Measurements from ENCODE around the gene HTR1A. TPM values are rescaled to one million over a fixed set of nuclear protein-coding genes. Genes with fewer than 3 reads are reported as not detected.
A peak's percentile ranks its signal among the peaks of the same experiment; 100 is the strongest.

The HTR1A gene
- total RNA-seq (not detected), polyA plus RNA-seq (not detected)
- long read RNA-seq, donor 1: 0 reads
- long read RNA-seq, donor 2: 0 reads
- long read RNA-seq, donor 3: 0 reads
- long read RNA-seq, donor 4: 0 reads
- long read RNA-seq, donor 5: 0 reads
- long read RNA-seq, donor 6: 0 reads
- long read RNA-seq, donor 7: 0 reads
- long read RNA-seq, donor 8: 0 reads
- long read RNA-seq, donor 9: 0 reads
- long read RNA-seq, donor 10: 0 reads

- Histone ChIP-seq H3K36me3 (ENCODE audit: control insufficient read depth in 2 of 2, insufficient read depth in 2 of 2, low read length in 1 of 2) (no peaks in the 10 kb centered on the region), H3K27ac (ENCODE audit: low read depth in 1 of 2, low read length in 1 of 2) (no peak within 1 kb of the TSS), H3K4me1 (ENCODE audit: control insufficient read depth in 2 of 2, insufficient read depth in 2 of 2, low read length in 2 of 2) (no peaks in the 10 kb centered on the region), H3K4me3 (ENCODE audit: low read length in 2 of 2) (no peak within 1 kb of the TSS), H3K9me3 (ENCODE audit: control insufficient read depth in 2 of 2, insufficient read depth in 1 of 2, low read length in 1 of 2) (peaks cover 7 to 12% of the 10 kb centered on the region in 2 donors), H3K27me3 (ENCODE audit: control insufficient read depth in 2 of 2, insufficient read depth in 1 of 2, low read length in 1 of 2) (peaks cover 0 to 39% of the 10 kb centered on the region in 2 donors)
- no peak for DNase-seq (ENCODE audit: low read depth in 6 of 9, low spot score in 9 of 9)
- 10% methylated on average over 9 of the region's 9 CpGs for WGBS
These were observed at the start of gene HTR1A for GRCh38 chr5:63962279-63962678. Gene HTR1A, minus strand, starts transcription at chr5:63962445. Its CDS starts 726 bp downstream, at chr5:63961719.

GRCh38 chr5:64003966-64004365, 41.7 kb upstream of the HTR1A start:
- DNase-seq (ENCODE audit: low read depth in 6 of 9, low spot score in 9 of 9): no peak
- no peaks in the 10 kb centered on the region for H3K36me3 ChIP-seq (ENCODE audit: control insufficient read depth in 2 of 2, insufficient read depth in 2 of 2, low read length in 1 of 2)
- 78% methylated on average over 3 of the region's 3 CpGs for WGBS
- no peaks in the 10 kb centered on the region for H3K4me1 ChIP-seq (ENCODE audit: control insufficient read depth in 2 of 2, insufficient read depth in 2 of 2, low read length in 2 of 2)
- no peaks in the 10 kb centered on the region for H3K9me3 ChIP-seq (ENCODE audit: control insufficient read depth in 2 of 2, insufficient read depth in 1 of 2, low read length in 1 of 2)
- no peak overlapping the region for H3K27ac ChIP-seq (ENCODE audit: low read depth in 1 of 2, low read length in 1 of 2)
- H3K4me3 ChIP-seq (ENCODE audit: low read length in 2 of 2): no peak overlapping the region
- no peaks in the 10 kb centered on the region for H3K27me3 ChIP-seq (ENCODE audit: control insufficient read depth in 2 of 2, insufficient read depth in 1 of 2, low read length in 1 of 2)

- no peak overlapping the region for H3K27ac ChIP-seq (ENCODE audit: low read depth in 1 of 2, low read length in 1 of 2)
- no peak for DNase-seq (ENCODE audit: low read depth in 6 of 9, low spot score in 9 of 9)
- H3K36me3 ChIP-seq (ENCODE audit: control insufficient read depth in 2 of 2, insufficient read depth in 2 of 2, low read length in 1 of 2): no peaks in the 10 kb centered on the region
- H3K4me1 ChIP-seq (ENCODE audit: control insufficient read depth in 2 of 2, insufficient read depth in 2 of 2, low read length in 2 of 2): no peaks in the 10 kb centered on the region
- H3K4me3 ChIP-seq (ENCODE audit: low read length in 2 of 2): no peak overlapping the region
- no peaks in the 10 kb centered on the region for H3K27me3 ChIP-seq (ENCODE audit: control insufficient read depth in 2 of 2, insufficient read depth in 1 of 2, low read length in 1 of 2)
- no peaks in the 10 kb centered on the region for H3K9me3 ChIP-seq (ENCODE audit: control insufficient read depth in 2 of 2, insufficient read depth in 1 of 2, low read length in 1 of 2)
These were observed 37.9 kb upstream of the HTR1A start for GRCh38 chr5:64000096-64000495.

GRCh38 chr5:63987053-63987452, 24.8 kb upstream of the HTR1A start:
- Histone ChIP-seq H3K4me1 (ENCODE audit: control insufficient read depth in 2 of 2, insufficient read depth in 2 of 2, low read length in 2 of 2) (no peaks in the 10 kb centered on the region), H3K27me3 (ENCODE audit: control insufficient read depth in 2 of 2, insufficient read depth in 1 of 2, low read length in 1 of 2) (no peaks in the 10 kb centered on the region), H3K27ac (ENCODE audit: low read depth in 1 of 2, low read length in 1 of 2) (no peak overlapping the region), H3K9me3 (ENCODE audit: control insufficient read depth in 2 of 2, insufficient read depth in 1 of 2, low read length in 1 of 2) (no peaks in the 10 kb centered on the region), H3K36me3 (ENCODE audit: control insufficient read depth in 2 of 2, insufficient read depth in 2 of 2, low read length in 1 of 2) (no peaks in the 10 kb centered on the region), H3K4me3 (ENCODE audit: low read length in 2 of 2) (no peak overlapping the region)
- DNase-seq (ENCODE audit: low read depth in 6 of 9, low spot score in 9 of 9): no peak

- Histone ChIP-seq H3K4me1 (ENCODE audit: control insufficient read depth in 2 of 2, insufficient read depth in 2 of 2, low read length in 2 of 2) (no peaks in the 10 kb centered on the region), H3K9me3 (ENCODE audit: control insufficient read depth in 2 of 2, insufficient read depth in 1 of 2, low read length in 1 of 2) (no peaks in the 10 kb centered on the region), H3K27ac (ENCODE audit: low read depth in 1 of 2, low read length in 1 of 2) (no peak overlapping the region), H3K4me3 (ENCODE audit: low read length in 2 of 2) (no peak overlapping the region), H3K27me3 (ENCODE audit: control insufficient read depth in 2 of 2, insufficient read depth in 1 of 2, low read length in 1 of 2) (no peaks in the 10 kb centered on the region), H3K36me3 (ENCODE audit: control insufficient read depth in 2 of 2, insufficient read depth in 2 of 2, low read length in 1 of 2) (no peaks in the 10 kb centered on the region)
- DNase-seq (ENCODE audit: low read depth in 6 of 9, low spot score in 9 of 9): no peak
- 89% methylated on average over 2 of the region's 2 CpGs for WGBS
These were observed 19.6 kb upstream of the HTR1A start for GRCh38 chr5:63981864-63982263.

- H3K27ac ChIP-seq (ENCODE audit: low read depth in 1 of 2, low read length in 1 of 2): no peak overlapping the region
- H3K4me3 ChIP-seq (ENCODE audit: low read length in 2 of 2): no peak overlapping the region
- DNase-seq (ENCODE audit: low read depth in 6 of 9, low spot score in 9 of 9): no peak
- H3K36me3 ChIP-seq (ENCODE audit: control insufficient read depth in 2 of 2, insufficient read depth in 2 of 2, low read length in 1 of 2): no peaks in the 10 kb centered on the region
- no peaks in the 10 kb centered on the region for H3K4me1 ChIP-seq (ENCODE audit: control insufficient read depth in 2 of 2, insufficient read depth in 2 of 2, low read length in 2 of 2)
- H3K27me3 ChIP-seq (ENCODE audit: control insufficient read depth in 2 of 2, insufficient read depth in 1 of 2, low read length in 1 of 2): peaks cover 0 to 38% of the 10 kb centered on the region in 2 donors
- peaks cover 7 to 12% of the 10 kb centered on the region in 2 donors for H3K9me3 ChIP-seq (ENCODE audit: control insufficient read depth in 2 of 2, insufficient read depth in 1 of 2, low read length in 1 of 2)
These were observed 1.7 kb upstream of the HTR1A start for GRCh38 chr5:63963926-63964325.

GRCh38 chr5:63963080-63963735, 963 bp upstream of the HTR1A start:
- no peaks in the 10 kb centered on the region for H3K36me3 ChIP-seq (ENCODE audit: control insufficient read depth in 2 of 2, insufficient read depth in 2 of 2, low read length in 1 of 2)
- no peak overlapping the region for H3K27ac ChIP-seq (ENCODE audit: low read depth in 1 of 2, low read length in 1 of 2)
- WGBS: 33% methylated on average over 6 of the region's 6 CpGs
- H3K4me3 ChIP-seq (ENCODE audit: low read length in 2 of 2): no peak overlapping the region
- peaks cover 0 to 39% of the 10 kb centered on the region in 2 donors for H3K27me3 ChIP-seq (ENCODE audit: control insufficient read depth in 2 of 2, insufficient read depth in 1 of 2, low read length in 1 of 2)
- DNase-seq (ENCODE audit: low read depth in 6 of 9, low spot score in 9 of 9): peak; percentile 8 to 67 (median 19)
- peaks cover 7 to 12% of the 10 kb centered on the region in 2 donors for H3K9me3 ChIP-seq (ENCODE audit: control insufficient read depth in 2 of 2, insufficient read depth in 1 of 2, low read length in 1 of 2)
- no peaks in the 10 kb centered on the region for H3K4me1 ChIP-seq (ENCODE audit: control insufficient read depth in 2 of 2, insufficient read depth in 2 of 2, low read length in 2 of 2)

GRCh38 chr5:63961598-63962161, 565 bp downstream of the HTR1A start:
- H3K9me3 ChIP-seq (ENCODE audit: control insufficient read depth in 2 of 2, insufficient read depth in 1 of 2, low read length in 1 of 2): peaks cover 7 to 12% of the 10 kb centered on the region in 2 donors
- H3K4me1 ChIP-seq (ENCODE audit: control insufficient read depth in 2 of 2, insufficient read depth in 2 of 2, low read length in 2 of 2): no peaks in the 10 kb centered on the region
- H3K36me3 ChIP-seq (ENCODE audit: control insufficient read depth in 2 of 2, insufficient read depth in 2 of 2, low read length in 1 of 2): no peaks in the 10 kb centered on the region
- DNase-seq (ENCODE audit: low read depth in 6 of 9, low spot score in 9 of 9): no peak
- 7% methylated on average over 34 of the region's 34 CpGs for WGBS
- H3K4me3 ChIP-seq (ENCODE audit: low read length in 2 of 2): no peak overlapping the region
- H3K27ac ChIP-seq (ENCODE audit: low read depth in 1 of 2, low read length in 1 of 2): no peak overlapping the region
- H3K27me3 ChIP-seq (ENCODE audit: control insufficient read depth in 2 of 2, insufficient read depth in 1 of 2, low read length in 1 of 2): peaks cover 0 to 39% of the 10 kb centered on the region in 2 donors

- H3K4me3 ChIP-seq (ENCODE audit: low read length in 2 of 2): no peak overlapping the region
- no peak overlapping the region for H3K27ac ChIP-seq (ENCODE audit: low read depth in 1 of 2, low read length in 1 of 2)
- whole genome bisulfite sequencing: 17% methylated on average over 37 of the region's 37 CpGs
- H3K27me3 ChIP-seq (ENCODE audit: control insufficient read depth in 2 of 2, insufficient read depth in 1 of 2, low read length in 1 of 2): peaks cover 0 to 39% of the 10 kb centered on the region in 2 donors
- H3K36me3 ChIP-seq (ENCODE audit: control insufficient read depth in 2 of 2, insufficient read depth in 2 of 2, low read length in 1 of 2): no peaks in the 10 kb centered on the region
- H3K9me3 ChIP-seq (ENCODE audit: control insufficient read depth in 2 of 2, insufficient read depth in 1 of 2, low read length in 1 of 2): peaks cover 7 to 12% of the 10 kb centered on the region in 2 donors
- H3K4me1 ChIP-seq (ENCODE audit: control insufficient read depth in 2 of 2, insufficient read depth in 2 of 2, low read length in 2 of 2): no peaks in the 10 kb centered on the region
- no peak for DNase-seq (ENCODE audit: low read depth in 6 of 9, low spot score in 9 of 9)
These were observed 1.1 kb downstream of the HTR1A start for GRCh38 chr5:63961125-63961597.

Measured in thymus (tissue), 14 donors.